Endothelial cell of umbilical vein (primary cell): ENCODE data around the gene BARX1.

Source experiments
- EZH2 ChIP-seq: IDR thresholded peaks from 2 replicates; pipeline ENCODE4 v1.6.1; 2012; ENCODE audit warnings: borderline replicate concordance, low read depth, mild to moderate bottlenecking, moderate library complexity, low read length, inconsistent platforms; ENCODE audit not compliant: severe bottlenecking
- GATA2 ChIP-seq: IDR thresholded peaks from 2 replicates; pipeline ENCODE4 v1.7.0; 2011; ENCODE audit warnings: low read depth, mild to moderate bottlenecking, moderate library complexity, mixed read lengths, low read length; ENCODE audit not compliant: insufficient read length, insufficient read depth
- MYC ChIP-seq: IDR thresholded peaks from one replicate; pipeline ENCODE4 v1.6.1; 2011; ENCODE audit warnings: mild to moderate bottlenecking, low read depth, low read length
- POLR2A ChIP-seq: IDR thresholded peaks from 2 replicates; pipeline ENCODE4 v1.6.1; 2012; ENCODE audit warnings: low read depth, mild to moderate bottlenecking, control low read depth, low read length
- POLR2AphosphoS5 ChIP-seq: IDR thresholded peaks from 2 replicates; pipeline ENCODE4 v1.6.1; 2012; ENCODE audit warnings: low read depth, mild to moderate bottlenecking, control low read depth, low read length, moderate library complexity; ENCODE audit not compliant: insufficient read depth
- TF ChIP-seq, protein P1 (sequence below), 2 donors: IDR thresholded peaks; 1 replicate in 1 of 2; 2 replicates in 1 of 2; pipeline ENCODE4 v1.5.1; 2011; ENCODE audit warnings: low read length in 2 of 2, mild to moderate bottlenecking in 2 of 2, moderate library complexity in 2 of 2, control low read depth in 1 of 2, inconsistent platforms in 1 of 2, low read depth in 1 of 2; ENCODE audit not compliant: insufficient read depth in 1 of 2; ENCODE audit errors: extremely low read depth in 1 of 2

DNA sequence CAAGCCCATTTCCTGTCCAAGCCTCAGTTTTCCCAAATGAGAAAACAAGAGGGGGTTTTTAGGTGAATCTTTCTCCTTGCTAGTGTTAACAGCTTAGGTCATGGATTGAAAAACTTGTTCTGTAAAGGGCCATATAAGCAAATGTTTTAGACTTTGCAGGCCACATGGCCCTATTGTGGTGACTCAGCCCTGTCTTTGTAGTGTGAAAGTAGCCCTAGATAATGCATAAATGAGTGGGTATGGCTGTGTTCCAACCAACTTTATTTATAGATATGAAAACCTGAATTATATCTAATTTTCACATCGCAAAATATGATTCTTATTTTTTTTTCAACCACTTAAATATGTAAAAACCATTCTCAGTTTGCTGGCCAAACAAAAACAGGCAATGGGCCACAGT is 6.9 kb upstream of the BARX1 start:
- TF ChIP-seq, protein P1, sequence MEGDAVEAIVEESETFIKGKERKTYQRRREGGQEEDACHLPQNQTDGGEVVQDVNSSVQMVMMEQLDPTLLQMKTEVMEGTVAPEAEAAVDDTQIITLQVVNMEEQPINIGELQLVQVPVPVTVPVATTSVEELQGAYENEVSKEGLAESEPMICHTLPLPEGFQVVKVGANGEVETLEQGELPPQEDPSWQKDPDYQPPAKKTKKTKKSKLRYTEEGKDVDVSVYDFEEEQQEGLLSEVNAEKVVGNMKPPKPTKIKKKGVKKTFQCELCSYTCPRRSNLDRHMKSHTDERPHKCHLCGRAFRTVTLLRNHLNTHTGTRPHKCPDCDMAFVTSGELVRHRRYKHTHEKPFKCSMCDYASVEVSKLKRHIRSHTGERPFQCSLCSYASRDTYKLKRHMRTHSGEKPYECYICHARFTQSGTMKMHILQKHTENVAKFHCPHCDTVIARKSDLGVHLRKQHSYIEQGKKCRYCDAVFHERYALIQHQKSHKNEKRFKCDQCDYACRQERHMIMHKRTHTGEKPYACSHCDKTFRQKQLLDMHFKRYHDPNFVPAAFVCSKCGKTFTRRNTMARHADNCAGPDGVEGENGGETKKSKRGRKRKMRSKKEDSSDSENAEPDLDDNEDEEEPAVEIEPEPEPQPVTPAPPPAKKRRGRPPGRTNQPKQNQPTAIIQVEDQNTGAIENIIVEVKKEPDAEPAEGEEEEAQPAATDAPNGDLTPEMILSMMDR (IDR thresholded peaks at IDR 0.05; ENCODE audit: extremely low read depth in 1 of 2, insufficient read depth in 1 of 2, low read depth in 1 of 2, low read length in 2 of 2): no peak
- TF ChIP-seq GATA2: no peak
- no peak for TF ChIP-seq EZH2
- TF ChIP-seq MYC: no peak
- TF ChIP-seq POLR2A: no peak
- no peak for TF ChIP-seq POLR2AphosphoS5
